CD4-positive, alpha-beta T cell treated with Interleukin-2 at 100 ng/mL for 4 hours (primary cell): Measurements from ENCODE around the gene AHNAK.
"Not testable (repeated sequence)": the region's sequence is repeated elsewhere in the genome, so short reads cannot be mapped to it uniquely, and the experiment has no call there.

Source experiments
- DNase-seq: peaks from one replicate; pipeline ENCODE4 v3.0.0-alpha.2; 2020; ENCODE audit warnings: low spot score

Gene AHNAK

DNA sequence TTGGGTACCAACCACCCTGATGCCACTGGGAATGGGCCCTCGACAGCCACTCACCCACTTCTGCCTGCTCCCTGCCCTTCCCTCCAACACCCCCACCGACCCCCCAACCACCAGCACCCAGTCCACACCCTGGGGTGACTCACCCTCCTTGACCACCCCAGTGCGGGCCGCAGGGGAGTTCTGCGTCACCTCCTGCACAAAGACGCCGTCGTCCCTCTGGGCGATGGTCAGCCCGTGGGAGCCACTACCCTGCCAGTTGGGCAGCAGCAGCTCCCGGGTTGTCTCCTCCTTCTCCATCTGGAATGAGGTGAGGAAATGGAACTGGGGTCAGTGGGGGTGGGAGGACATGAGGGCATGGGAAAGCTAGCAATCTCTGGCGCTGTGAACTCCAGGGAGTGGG is 10.8 kb downstream of the AHNAK start:
- DNase-seq = no peak

DNA sequence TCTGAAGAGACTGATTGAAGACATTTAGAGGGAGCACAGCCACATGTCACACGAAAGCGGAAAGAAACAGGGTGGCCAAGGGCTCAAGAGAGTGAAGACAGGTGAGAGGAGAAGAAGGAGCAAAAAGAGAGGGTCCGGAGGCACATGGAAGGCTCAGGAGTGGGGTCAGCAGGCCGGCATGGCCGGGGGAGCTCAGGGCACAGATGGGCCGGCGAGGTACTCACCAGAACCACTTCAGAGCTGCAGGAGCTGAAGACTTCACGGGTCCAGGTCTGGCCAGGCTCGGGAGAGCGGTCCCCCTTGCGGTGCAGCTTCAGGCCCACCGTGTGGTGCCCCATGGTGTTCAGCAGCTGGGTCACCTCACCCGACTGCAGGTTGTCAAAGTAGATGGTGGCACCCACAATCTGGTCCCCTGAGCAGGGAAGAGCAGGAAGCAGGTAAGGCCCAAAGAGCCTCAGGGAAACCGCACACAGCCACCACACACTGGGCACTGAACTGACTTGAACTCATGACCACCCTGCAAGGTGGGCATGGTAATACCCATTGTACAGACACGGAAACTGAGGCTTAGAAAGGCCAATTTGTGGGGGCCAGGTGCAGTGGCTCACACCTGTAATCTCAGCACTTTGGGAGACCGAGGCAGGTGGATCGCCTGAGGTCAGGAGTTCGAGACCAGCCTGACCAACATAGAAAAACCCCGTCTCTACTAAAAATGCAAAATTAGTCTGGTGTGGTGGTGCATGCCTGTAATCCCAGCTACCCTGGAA is 11.6 kb downstream of the AHNAK start:
- DNase-seq = no peak

DNA sequence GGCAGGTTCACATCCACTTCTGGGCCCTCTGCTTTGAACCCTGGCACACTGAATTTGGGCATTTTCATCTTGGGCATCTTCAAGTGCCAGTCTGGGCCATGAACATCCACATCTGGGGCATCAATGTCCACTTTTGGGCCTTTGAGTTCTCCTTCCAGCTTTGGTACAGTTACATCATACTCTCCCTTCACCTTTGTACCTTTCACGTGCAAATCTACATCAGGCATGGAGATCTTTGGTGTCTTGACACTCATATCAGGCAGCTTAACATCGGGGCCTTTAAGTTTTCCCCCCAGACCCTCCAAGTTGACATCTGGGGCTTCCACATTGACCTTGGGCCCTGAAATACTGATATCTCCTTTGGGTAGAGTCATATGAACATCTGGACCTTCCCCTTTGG is 14.5 kb downstream of the AHNAK start:
- no peak for DNase-seq

DNA sequence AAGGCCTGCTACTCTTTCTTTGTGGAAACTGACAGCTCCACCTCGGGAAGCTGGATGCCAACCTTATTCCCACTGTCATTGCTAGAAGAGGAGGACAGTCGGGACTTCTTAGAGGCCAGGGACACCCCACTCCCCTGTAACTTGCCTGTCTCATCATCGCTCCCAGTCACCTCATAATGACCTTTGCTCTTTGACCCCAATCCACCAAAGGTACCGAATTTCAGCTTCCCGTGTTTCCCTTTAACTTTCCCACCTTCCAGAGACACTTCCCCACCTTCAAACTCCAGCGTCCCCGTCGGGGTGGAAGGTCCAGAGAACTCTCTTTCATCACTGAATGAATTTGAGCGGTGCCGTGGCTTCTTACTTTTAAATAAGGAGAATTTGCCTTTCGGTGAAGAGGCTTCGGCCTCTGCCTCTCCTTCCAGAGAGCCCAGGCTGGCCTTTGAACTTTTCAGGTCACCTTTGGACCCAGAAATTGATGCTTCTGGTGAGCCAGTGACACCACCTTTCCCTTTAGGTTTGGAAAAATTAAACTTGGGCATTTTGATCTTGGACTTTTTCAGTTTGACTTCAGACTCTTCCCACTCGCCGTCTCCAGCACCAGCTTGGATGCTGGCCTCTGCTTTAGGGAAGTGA is 29.8 kb downstream of the AHNAK start:
- no peak for DNase-seq

DNA sequence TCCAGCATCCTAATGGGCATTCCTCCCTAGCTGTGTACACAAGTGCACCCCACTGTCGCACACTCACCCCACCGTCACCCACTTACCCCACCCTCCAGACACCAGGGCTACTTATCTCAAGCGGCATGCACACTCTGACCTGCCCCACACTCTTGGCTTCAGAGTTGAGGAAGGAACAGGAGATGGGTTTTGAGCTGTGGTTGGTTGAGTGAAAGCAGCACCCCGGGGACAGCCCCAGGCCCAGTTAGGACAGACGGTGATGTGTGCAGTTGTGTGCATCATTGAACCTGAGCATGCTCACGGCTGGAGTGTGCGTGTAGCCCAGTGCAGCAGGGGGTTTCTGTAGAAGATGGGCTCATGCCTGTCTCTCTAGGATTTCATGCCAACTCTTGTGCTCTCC is 32.5 kb downstream of the AHNAK start:
- DNase-seq = no peak

DNA sequence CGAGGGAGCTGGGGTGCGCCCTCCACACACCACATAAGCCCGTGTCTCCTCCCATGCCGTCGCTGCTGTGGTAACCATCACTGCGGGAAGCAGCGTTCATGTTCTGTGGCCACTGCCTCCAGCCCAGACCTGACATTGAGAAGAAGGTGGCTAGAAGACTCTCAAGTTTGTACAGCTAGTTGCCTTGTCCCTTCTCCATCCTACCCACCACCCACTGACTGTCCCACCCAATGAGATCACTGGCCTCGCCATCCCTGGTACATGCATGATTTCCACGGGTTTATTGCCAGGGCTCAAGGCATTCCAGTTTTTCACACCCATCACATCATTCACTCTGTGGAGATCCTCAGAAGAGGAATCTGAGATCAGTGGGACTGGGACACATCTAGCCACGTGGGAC is 33.0 kb downstream of the AHNAK start:
- DNase-seq = no peak

DNA sequence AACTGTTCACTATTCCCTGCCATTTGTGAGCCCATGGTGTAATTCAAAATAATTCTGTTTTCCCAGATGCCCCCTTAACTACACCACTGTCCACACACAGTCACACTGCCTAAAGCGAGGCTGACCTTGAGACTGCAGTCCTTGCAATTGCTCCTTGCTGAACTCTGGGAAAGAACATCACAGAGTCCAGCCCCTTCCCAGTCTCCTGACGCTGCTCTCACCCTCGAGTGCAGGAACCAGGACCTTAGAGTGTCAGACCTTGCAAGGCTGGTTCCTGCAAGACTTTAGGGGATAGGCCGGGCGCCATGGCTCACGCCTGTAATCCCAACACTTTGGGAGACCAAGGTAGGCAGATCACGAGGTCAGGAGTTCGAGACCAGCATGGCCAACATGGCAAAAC is 33.6 kb downstream of the AHNAK start:
- DNase-seq = no peak

DNA sequence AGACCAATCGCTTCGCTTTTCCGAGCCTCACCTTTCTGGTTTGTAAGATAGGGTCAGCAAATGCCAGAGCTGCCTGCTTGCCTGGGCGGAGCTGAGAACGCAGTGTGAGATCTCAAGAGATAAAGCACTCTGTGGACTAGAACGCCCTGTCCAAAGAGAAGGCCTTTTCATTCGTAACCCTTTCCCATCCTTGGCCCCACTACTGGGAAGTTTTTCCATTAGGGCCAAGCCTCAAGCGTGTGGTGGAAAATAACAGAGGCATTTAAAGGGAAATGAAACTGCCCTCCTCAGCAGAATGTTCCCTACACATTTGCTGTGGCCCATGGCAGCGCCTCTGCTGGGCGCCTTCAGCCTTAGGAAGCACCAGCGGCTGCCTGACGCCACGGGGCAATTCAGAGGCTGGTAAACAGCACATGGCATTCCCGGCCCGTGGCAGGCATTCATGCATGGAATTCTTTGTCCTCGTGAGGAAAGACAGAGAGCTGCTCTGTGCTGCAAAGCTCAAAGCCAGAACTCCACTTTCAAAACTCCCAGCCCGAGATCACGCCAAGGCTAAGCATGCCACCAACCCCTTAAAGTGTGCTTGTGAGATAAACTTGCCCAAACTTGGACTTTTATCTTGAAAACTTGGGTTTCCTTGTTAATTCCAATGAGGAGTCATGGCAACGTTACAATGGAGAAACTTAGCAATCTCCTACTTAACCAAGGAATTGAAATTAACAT is 38.1 kb downstream of the AHNAK start:
- DNase-seq = no peak

DNA sequence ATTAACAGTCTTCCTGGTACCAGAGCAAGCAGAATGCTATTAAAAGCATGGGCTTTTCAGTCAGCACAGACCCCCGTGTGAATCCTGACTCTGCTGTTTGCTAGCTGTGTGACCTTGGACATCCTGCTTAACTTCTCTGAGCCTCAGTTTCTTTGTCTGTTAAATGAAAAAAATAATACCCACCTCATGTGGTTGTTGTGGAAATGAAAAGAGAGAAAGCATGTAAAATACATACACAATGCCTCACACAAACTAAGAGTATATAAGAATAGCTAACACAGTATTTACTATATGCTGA is 39.5 kb downstream of the AHNAK start:
- no peak for DNase-seq

DNA sequence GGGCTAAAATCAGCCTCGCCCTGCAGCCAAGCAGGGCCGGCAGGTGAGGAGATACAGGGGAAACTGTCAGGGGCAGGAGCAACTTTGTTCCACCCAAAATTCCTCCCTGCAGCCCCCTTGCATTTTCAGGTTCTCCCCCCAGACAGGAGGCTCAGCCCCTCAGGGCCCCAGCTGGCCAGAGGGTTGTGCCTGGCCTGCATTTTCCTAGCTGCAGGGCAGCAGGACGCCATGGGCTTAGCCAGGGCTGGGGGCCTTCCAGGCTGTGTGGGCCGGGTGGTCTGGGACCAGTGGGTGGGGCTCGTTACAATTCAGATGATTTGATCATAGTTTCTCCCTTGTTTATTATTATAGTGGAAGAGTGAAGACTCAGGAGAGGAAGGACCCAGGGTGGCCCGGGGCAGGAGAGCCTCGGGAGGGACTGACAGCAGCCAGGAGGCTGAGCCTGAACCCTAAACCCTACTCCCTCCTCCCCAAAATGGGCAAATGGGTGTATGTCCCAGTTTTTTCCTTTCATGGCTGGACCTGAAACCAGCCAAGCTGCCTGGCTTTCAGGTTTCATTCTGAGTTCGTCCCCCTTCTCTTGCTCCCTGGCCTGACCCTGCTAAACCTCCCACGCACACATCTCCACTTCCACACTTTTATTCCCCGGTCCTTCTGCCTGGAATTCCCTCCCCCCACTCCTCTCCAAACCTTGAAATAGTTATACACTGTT is 40.0 kb downstream of the AHNAK start:
- DNase-seq = no peak

DNA sequence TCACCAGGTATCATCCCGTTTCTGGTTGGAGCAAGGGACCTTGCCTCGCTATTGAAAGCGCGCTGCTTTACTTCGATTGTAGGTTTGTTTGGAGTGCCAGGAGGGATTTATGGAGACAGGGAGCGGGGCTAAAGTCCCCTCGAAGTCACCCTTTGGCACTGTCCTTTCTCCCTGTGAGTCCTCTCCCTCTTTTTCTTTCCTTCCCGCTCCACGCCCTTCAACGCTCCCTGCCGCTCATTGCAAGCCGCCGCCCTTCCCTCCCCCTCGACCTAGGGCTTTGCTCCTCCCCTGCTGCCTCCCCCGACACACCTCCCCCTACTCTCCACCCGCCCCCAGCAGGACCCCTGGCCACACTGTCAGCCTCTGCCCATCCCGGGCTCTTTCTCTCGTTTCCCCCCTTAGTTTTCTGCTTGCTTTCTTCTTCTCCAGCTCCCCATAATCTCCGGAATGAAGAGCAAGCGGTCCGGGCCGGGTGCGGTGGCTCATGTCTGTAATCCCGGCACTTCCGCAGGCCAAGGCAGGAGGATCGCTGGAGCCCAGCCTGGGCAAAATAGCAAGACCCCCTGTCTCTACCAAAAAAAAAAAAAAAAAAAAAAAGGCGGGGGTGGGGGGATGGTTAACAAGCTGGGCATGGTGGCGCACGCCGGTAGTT is 41.0 kb downstream of the AHNAK start:
- DNase-seq = no peak

DNA sequence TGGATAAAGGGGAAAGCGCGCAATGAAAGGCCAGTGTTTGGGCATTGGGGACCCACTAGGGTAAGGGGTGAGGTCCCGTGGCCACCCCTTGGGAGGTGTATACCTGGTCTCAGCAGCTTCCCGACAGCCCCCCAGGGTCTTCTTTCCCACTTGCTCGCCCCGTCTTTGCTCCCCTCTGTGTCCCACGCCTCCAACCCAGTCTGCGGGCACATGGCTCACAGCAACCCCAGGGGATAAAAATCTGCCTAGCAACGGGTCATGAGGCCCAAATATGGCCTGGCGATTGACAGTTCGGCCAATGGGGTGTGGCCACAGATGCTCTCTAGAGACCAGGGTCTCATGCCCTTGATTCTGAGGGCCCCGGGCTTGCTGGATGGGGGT is 41.6 kb downstream of the AHNAK start:
- no peak for DNase-seq

DNA sequence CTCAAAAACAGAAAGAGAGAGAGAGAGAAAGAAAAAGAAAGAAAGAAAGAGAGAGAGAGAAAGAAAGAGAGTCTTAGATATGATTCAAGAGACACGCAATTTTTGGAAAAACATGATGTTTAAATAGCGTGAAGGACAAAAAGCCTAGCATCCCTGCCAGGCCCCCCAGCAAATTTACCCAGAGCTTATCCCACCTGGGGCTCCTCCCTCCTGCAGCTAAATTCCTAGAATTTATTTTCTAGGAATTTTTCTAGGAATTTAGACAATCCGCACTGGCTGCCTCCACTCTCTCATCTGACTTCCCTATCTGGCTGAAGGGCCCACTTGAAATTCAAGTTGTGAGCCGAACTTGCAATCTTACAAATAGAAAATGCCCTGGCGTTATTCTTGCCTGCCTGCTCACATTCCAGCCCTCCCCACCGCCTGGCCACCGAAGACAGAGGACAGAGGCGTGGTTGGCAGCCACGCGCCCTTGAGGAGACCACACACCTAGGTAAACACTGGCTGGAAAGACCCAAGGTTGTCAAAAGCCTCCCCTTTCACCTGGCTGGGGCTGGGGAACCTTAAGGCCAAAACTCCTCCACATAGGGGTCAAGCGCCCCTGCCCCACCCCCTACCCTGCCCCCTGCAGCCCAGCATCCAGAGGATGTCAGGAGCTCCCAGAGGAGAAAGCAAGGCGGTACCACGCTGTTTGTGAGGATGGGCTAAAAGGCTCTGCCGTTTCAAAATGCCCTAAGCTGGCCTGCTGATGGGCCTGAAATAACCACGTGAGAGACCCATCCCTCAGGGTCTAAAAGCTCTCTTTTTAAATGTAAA is 42.2 kb downstream of the AHNAK start:
- no peak for DNase-seq

DNA sequence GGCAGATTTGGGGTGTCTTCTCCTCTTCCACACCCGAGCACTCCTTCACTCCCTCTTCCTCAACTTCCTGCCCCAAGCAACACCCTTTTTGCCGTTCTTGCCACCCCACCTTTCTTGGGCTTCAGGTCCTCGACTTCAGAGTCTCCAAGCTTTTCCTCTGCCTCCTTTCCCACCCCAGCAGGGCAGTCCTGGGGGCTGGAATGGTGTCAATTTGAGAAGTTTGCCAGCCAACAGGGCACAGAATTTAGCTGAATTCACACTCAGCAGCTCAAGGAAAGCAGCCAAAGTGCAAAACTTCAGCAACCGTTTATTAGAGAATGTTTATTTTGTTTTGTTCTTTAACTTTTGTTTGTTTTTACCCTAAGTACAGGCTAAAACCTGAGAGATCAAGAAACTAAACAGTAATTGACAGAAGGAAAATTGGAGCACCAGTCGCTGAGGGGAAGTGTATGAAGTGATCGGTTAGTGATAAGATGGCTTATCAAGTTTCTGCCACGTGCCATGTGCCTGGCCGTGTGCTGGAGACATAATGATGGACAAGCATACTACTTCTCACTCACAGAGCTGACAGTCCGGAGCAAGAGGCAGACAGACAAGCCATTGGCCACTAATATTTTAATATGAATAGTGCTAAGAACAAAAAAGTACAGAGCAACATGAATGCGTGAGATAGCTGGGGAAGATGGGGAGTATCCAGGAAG is 44.4 kb downstream of the AHNAK start:
- no peak for DNase-seq

DNA sequence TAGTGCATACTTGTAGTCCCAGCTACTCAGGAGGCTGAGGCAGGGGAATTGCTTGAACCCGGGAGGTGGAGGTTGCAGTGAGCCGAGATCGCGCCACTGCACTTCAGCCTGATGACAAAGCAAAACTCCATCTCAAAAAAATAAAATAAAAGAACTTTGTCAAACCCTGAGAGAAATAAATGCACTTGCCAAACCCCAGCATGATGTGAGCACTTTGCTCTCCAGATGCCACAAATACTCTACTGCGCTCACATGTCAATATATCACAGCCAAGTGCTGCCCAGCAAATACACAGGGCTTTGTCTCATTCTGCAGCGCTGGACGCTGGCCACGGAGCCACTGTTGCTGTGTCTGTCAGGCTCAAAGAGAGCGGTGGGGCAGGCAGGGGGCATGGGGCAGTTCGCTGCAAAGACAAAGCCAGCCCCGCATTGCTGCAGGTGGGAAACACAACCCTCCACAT is 45.1 kb downstream of the AHNAK start:
- DNase-seq = no peak

DNA sequence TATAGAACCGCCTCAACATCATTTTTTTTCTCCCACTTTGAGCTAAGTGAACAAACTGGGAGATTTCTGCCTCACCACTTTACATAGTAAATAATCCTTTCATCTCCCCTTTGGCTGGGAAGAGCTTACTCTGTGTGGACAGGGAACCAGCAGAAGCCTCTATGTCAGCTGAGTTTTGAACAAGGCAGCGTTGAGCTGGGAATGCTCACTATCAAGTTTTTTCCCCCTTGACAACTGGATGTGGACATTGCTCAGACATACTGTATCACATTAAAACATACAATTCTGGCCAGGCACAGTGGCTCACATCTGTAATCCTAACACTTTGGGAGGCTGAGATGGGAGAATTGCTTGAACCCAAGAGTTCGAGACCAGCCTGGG is 46.0 kb downstream of the AHNAK start:
- DNase-seq = no peak

DNA sequence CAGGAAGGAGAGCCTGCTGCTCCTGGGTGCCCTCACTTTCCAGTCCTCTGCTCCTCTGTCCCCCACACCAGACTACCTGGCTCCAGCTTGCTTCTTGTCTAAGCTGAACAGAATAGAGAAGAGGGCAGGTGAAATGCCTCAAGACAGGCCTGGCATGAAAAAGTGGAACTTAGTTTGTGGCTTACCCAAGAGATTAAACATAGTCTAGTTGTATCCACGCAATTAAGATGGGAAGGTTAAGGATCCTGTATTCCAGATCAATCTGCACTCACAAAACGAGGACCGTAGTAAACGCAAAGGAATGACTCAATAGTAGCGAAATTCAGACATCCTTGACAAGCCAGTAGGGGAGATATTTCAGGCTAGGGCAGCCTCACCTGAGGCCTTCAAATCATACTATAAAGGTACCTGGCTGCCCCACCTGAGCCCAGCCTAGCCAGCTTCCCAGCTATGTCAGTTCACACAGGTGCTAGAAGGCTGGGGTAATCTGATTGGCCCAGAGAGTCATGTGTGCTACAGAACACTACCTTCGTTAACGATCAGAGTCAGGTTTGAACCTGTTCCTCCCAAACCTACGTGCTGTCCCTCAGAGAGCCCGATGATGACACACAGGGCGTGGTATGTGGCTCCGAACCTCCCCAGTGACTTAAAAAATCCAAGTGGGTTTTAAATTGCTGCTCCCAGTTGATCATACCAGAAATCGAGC is 46.5 kb downstream of the AHNAK start:
- DNase-seq = no peak

DNA sequence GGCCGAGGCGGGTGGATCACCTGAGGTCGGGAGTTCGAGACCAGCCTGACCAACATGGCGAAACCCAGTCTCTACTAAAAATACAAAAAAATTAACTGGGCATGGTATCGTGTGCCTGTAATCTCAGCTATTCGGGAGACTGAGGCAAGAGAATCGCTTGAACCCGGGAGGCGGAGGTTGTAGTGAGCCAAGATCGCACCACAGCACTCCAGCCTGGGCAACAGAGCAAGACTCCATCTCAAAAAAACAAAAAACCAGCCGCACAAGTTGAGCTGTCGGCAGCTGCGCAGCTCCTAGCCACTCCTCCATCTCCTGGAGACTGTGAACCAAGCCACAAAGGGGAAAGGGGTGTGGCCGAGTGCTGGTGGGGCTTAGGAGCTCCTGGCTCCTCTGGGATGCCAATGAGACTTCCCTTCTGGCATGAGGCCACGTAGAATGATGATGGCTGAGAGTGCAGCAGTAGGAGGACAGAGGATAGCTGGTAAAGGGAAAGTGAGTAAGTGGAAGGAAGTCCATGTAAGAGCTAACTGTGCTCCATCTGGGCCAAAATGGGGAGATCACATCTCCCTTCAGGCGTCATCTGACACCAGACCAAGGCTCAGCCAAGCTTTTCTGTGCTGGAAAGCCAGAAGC is 47.2 kb downstream of the AHNAK start:
- DNase-seq = not testable (repeated sequence)

DNA sequence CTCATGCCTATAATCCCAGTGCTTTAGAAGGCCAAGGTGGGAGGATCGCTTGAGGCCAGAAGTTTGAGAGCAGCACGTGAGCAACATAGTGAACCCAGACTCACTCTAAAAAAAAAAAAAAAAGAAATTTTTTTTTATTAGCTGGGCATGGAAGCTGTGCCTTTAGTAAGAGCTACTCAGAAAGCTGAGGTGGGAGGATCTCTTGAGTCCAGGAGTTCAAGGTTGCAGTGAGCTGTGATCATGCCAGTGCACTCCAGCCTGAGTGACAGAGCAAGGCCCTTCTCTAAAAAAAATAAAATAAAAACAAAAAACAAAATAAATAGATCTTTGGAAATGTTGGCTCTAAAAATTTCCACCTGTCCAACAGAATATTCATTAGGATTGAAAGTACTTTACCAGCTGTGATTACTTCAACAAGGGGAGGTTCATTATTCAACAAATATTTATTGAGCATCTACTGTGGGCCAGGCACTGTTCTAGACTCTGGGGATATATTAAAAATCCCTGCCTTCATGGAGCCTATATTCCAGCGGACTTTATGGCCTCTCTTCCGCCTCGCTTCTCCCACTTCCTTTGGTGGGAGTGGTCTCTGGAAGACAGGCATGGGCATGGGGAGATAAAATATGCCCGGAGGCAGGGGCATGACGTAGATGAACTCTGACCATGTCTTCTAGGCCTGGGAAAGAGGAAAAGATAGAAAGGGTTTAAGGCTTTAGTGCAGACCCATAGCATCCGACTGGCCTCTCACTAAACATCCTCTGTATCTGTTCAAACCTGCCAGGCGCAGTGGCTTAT is 47.9 kb downstream of the AHNAK start:
- DNase-seq = no peak
